ENCODE data around the gene RIBC1. TPM values are rescaled to one million over a fixed set of nuclear protein-coding genes. Genes with fewer than 3 reads are reported as not detected.

Gene RIBC1
- total and polyA plus RNA-seq, 10 of the 15 experiments (the other 5 are each of a cell fraction or from before 2014, with no cell fraction given) = 0.22 to 1.0 (median 0.54) TPM

DNA sequence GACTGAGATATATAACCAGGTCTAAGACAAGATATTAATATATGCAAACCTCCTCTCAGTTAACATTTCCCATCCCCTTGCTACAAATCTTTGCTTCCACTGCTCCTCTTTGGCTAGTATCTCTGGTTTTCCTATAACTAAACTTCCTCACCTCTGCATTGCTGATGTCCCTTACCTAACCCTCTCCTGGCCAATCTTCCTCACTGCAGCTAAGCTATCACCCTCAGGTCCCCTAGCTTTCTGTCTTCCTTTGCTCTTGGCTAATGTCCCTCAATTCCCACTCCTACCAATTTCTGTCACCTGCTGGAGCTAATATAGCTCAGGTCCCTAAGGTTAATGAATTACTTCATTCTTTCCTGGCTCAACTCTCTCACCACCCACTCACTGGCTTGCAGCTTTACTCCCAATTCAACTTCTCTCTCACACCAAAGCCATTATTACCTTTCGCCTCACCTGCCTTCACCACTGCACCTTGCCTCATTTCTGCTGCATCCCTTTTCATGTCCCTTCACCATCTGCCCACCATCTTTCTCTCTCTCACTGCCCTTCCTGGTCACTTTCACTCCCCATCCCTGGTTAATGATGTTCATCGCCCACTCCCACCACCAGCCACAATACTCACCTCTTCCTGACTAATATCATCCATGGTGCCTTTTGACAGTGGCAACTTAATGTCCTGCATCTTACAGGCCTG is 26.9 kb upstream of the RIBC1 start:
- RAD21 ChIA-PET (ENCODE audit: unreplicated experiment) = no interaction called here
- ATAC-seq = no peak; the same call in 2 of the 3 replicates
- POLR2A ChIA-PET = no interaction called here
- H3K4me3 ChIP-seq = no peak overlapping the region
- H3K36me3 ChIP-seq (ENCODE audit: control insufficient read depth in 2 of 2, insufficient read depth in 2 of 2, low read length in 1 of 2) = peaks cover 8 to 10% of the 10 kb centered on the region in 2 experiments
- SMC1A ChIA-PET (ENCODE audit: uncharacterized antibody, unreplicated experiment) = no interaction called here
- in situ Hi-C loops (cut with MboI) (no loop called here), intact Hi-C loops (cut with micrococcal nuclease; ENCODE audit: unreplicated experiment) (no loop called here)
- H3K9me3 ChIP-seq (replicated peaks; ENCODE audit: control insufficient read depth, insufficient read depth, low read length) = no peaks in the 10 kb centered on the region
- no peak overlapping the region for H3K4me2 ChIP-seq (ENCODE audit: control insufficient read depth, insufficient read depth)
- no peaks in the 10 kb centered on the region for H3K27me3 ChIP-seq (replicated peaks in 1 of 2; ENCODE audit: control insufficient read depth in 2 of 2, insufficient read depth in 2 of 2, low read length in 1 of 2)
- H3K4me1 ChIP-seq (ENCODE audit: control insufficient read depth, insufficient read depth, low read length) = no peaks in the 10 kb centered on the region
- TF ChIP-seq NR2C2 (IDR thresholded peaks at IDR 0.05; ENCODE audit: borderline replicate concordance, control insufficient read depth, insufficient read length, low read depth) (no peak), JUND (IDR thresholded peaks at IDR 0.05; ENCODE audit: low read depth, low read length) (no peak), ZNF207 (IDR thresholded peaks at IDR 0.05; ENCODE audit: borderline replicate concordance) (no peak)
- H4K20me1 ChIP-seq (ENCODE audit: control insufficient read depth, insufficient read depth) = no peaks in the 10 kb centered on the region
- TSS peak; percentile 26 for BruUV-seq (replicated peaks)
- no peak overlapping the region for H3K27ac ChIP-seq (ENCODE audit: control insufficient read depth, insufficient read depth)
- no peak for FAIRE-seq
- H2AFZ ChIP-seq (ENCODE audit: control insufficient read depth, low read depth, low read length) = no peak overlapping the region
- no peak for DNase-seq (ENCODE audit: low read depth, low spot score)
- no peak overlapping the region for H3K9ac ChIP-seq (ENCODE audit: control insufficient read depth, insufficient read depth, low read length)
- 89% methylated on average over 2 of the region's 2 CpGs for WGBS (ENCODE audit: insufficient coverage, insufficient replicate concordance, low lambda C conversion rate, missing lambda C conversion rate)
- no peaks in the 10 kb centered on the region for H3K79me2 ChIP-seq (ENCODE audit: control insufficient read depth, insufficient read depth, low read length)
- CTCF ChIA-PET = interaction anchor here (0.6 to 1.1 kb wide), 2 partner anchors 22 to 666 kb away, joined by 4 read pairs; no protein-coding TSS in a partner anchor

- H3K4me1 ChIP-seq (ENCODE audit: control insufficient read depth, insufficient read depth, low read length) = no peaks in the 10 kb centered on the region
- ATAC-seq = no peak
- no peak overlapping the region for H3K9ac ChIP-seq (ENCODE audit: control insufficient read depth, insufficient read depth, low read length)
- CTCF ChIA-PET = no interaction called here
- H3K9me3 ChIP-seq (replicated peaks; ENCODE audit: control insufficient read depth, insufficient read depth, low read length) = no peaks in the 10 kb centered on the region
- H2AFZ ChIP-seq (ENCODE audit: control insufficient read depth, low read depth, low read length) = no peak overlapping the region
- no peak for DNase-seq (ENCODE audit: low read depth, low spot score)
- intact Hi-C loops (cut with micrococcal nuclease; ENCODE audit: unreplicated experiment) (no loop called here), in situ Hi-C loops (cut with MboI) (no loop called here)
- BruUV-seq (replicated peaks) = no TSS peak
- H3K36me3 ChIP-seq (ENCODE audit: control insufficient read depth in 2 of 2, insufficient read depth in 2 of 2, low read length in 1 of 2) = peaks cover 10 to 15% of the 10 kb centered on the region in 2 experiments
- no peaks in the 10 kb centered on the region for H4K20me1 ChIP-seq (ENCODE audit: control insufficient read depth, insufficient read depth)
- no peak overlapping the region for H3K4me2 ChIP-seq (ENCODE audit: control insufficient read depth, insufficient read depth)
- POLR2A ChIA-PET = interaction anchor here (1.0 kb wide), 1 partner anchor 14 kb away, joined by 3 read pairs; no protein-coding TSS in a partner anchor
- SMC1A ChIA-PET (ENCODE audit: uncharacterized antibody, unreplicated experiment) = no interaction called here
- no peaks in the 10 kb centered on the region for H3K27me3 ChIP-seq (replicated peaks in 1 of 2; ENCODE audit: control insufficient read depth in 2 of 2, insufficient read depth in 2 of 2, low read length in 1 of 2)
- no peak for FAIRE-seq
- no peak overlapping the region for H3K4me3 ChIP-seq
- RAD21 ChIA-PET (ENCODE audit: unreplicated experiment) = no interaction called here
- 100% methylated on average over 1 of the region's 1 CpG for whole genome bisulfite sequencing (ENCODE audit: insufficient coverage, insufficient replicate concordance, low lambda C conversion rate, missing lambda C conversion rate)
- no peaks in the 10 kb centered on the region for H3K79me2 ChIP-seq (ENCODE audit: control insufficient read depth, insufficient read depth, low read length)
- no peak overlapping the region for H3K27ac ChIP-seq (ENCODE audit: control insufficient read depth, insufficient read depth)
- TF ChIP-seq, protein P1, sequence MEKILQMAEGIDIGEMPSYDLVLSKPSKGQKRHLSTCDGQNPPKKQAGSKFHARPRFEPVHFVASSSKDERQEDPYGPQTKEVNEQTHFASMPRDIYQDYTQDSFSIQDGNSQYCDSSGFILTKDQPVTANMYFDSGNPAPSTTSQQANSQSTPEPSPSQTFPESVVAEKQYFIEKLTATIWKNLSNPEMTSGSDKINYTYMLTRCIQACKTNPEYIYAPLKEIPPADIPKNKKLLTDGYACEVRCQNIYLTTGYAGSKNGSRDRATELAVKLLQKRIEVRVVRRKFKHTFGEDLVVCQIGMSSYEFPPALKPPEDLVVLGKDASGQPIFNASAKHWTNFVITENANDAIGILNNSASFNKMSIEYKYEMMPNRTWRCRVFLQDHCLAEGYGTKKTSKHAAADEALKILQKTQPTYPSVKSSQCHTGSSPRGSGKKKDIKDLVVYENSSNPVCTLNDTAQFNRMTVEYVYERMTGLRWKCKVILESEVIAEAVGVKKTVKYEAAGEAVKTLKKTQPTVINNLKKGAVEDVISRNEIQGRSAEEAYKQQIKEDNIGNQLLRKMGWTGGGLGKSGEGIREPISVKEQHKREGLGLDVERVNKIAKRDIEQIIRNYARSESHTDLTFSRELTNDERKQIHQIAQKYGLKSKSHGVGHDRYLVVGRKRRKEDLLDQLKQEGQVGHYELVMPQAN (conservative IDR thresholded peaks at IDR 0.05) = no peak
- no peak for TF ChIP-seq FOXM1 (IDR thresholded peaks at IDR 0.05; ENCODE audit: low read depth, low read length)
- no peak for TF ChIP-seq PRDM15 (CRISPR knock-in tag; IDR thresholded peaks at IDR 0.05)
- no peak for TF ChIP-seq CHD2 (IDR thresholded peaks at IDR 0.05; ENCODE audit: borderline replicate concordance, low read depth, low read length)
- no peak for TF ChIP-seq NR2C1 (IDR thresholded peaks at IDR 0.05)
- no peak for TF ChIP-seq TCF7 (IDR thresholded peaks at IDR 0.05; ENCODE audit: borderline replicate concordance)
- no peak for TF ChIP-seq IRF4 (IDR thresholded peaks at IDR 0.05; ENCODE audit: low read depth, low read length)
- no peak for TF ChIP-seq NFYA (IDR thresholded peaks at IDR 0.05; ENCODE audit: borderline replicate concordance, low read depth, low read length)
- TF ChIP-seq BACH1 (IDR thresholded peaks at IDR 0.05; ENCODE audit: borderline replicate concordance) = no peak
Observed at GRCh38 chrX:53398216-53398615, 24.5 kb upstream of the RIBC1 start.
